H1 (cell line): ENCODE measurements around the gene MYO1F. TPM values are rescaled to one million over a fixed set of nuclear protein-coding genes. Genes with fewer than 3 reads are reported as not detected.
A peak's percentile ranks its signal among the peaks of the same experiment; 100 is the strongest.

Experiments used
- CTCF ChIA-PET: fragments of 300-600 bp; sonication (Branson Sonifier 250); formaldehyde crosslinking; loops from one replicate; lab custom pipeline; 2021; ENCODE audit not compliant: partially characterized antibody; lab: Charles Lee
- POLR2A ChIA-PET: fragments of 300-600 bp; sonication (Branson Sonifier 250); formaldehyde crosslinking; loops from one replicate; lab custom pipeline; 2021; ENCODE audit warnings: inconsistent platforms; ENCODE audit not compliant: partially characterized antibody; lab: Charles Lee
- DNase-seq, 2 experiments: peaks; one replicate each; pipeline versions ENCODE4 v3.0.0 to v3.0.0-alpha.2; 2010 to 2022; ENCODE audit warnings: low spot score in 2 of 2, low read depth in 1 of 2, mixed read lengths in 1 of 2
- FAIRE-seq: peaks from 2 replicates; lab custom pipeline; 2011; peaks lifted over from hg19 to GRCh38; lab: Jason Lieb, UNC
- H2AFZ ChIP-seq: 2 replicates; pipeline ENCODE4 v1.8.1; 2012; ENCODE audit warnings: low read length, inconsistent platforms
- H2AK5ac ChIP-seq: 2 replicates; pipeline ENCODE4 v1.6.1; 2013; ENCODE audit warnings: low read depth, low read length
- H2BK120ac ChIP-seq: replicated peaks from 2 replicates; pipeline ENCODE3; 2013; ENCODE audit warnings: low read depth, low read length, inconsistent platforms
- H2BK12ac ChIP-seq: 2 replicates; pipeline ENCODE4 v1.6.1; 2013; ENCODE audit warnings: low read depth, low read length
- H2BK15ac ChIP-seq: 2 replicates; pipeline ENCODE4 v1.6.1; 2013; ENCODE audit warnings: low read length
- H2BK20ac ChIP-seq: 2 replicates; pipeline ENCODE4 v1.6.1; 2013; ENCODE audit warnings: low read length
- H2BK5ac ChIP-seq: 2 replicates; pipeline ENCODE4 v1.6.1; 2013; ENCODE audit warnings: low read depth, low read length
- H3K14ac ChIP-seq: 2 replicates; pipeline ENCODE4 v1.6.1; 2013; ENCODE audit warnings: inconsistent platforms; ENCODE audit not compliant: insufficient read length
- H3K18ac ChIP-seq: 2 replicates; pipeline ENCODE4 v1.6.1; 2013; ENCODE audit warnings: low read length; ENCODE audit errors: extremely low read depth
- H3K23ac ChIP-seq: 2 replicates; pipeline ENCODE4 v1.6.1; 2013; ENCODE audit warnings: inconsistent platforms; ENCODE audit not compliant: insufficient read length
- H3K23me2 ChIP-seq: 2 replicates; pipeline ENCODE4 v1.6.1; 2013; ENCODE audit warnings: low read depth, low read length
- H3K27ac ChIP-seq: 2 replicates; pipeline ENCODE4 v1.6.1; 2011; ENCODE audit warnings: low read depth, low read length, inconsistent platforms
- H3K27me3 ChIP-seq, 4 experiments: replicated peaks in 1 of 4; 1 replicate in 1 of 4; 2 replicates in 3 of 4; pipeline versions ENCODE4 v1.6.1 to v1.8.1; 2011 to 2013; ENCODE audit warnings: low read length in 3 of 4, mild to moderate bottlenecking in 3 of 4, inconsistent platforms in 2 of 4, mixed read lengths in 2 of 4, moderate library complexity in 1 of 4; ENCODE audit not compliant: control insufficient read depth in 3 of 4, insufficient read depth in 3 of 4; ENCODE audit errors: extremely low read depth in 1 of 4
- H3K36me3 ChIP-seq, 4 experiments: 2 replicates each; pipeline versions ENCODE4 v1.6.1 to v1.8.1; 2011 to 2013; ENCODE audit warnings: mild to moderate bottlenecking in 4 of 4, low read length in 3 of 4, moderate library complexity in 2 of 4, control low read depth in 1 of 4, inconsistent platforms in 1 of 4; ENCODE audit not compliant: insufficient read depth in 4 of 4, control insufficient read depth in 2 of 4
- H3K4ac ChIP-seq: replicated peaks from 2 replicates; pipeline ENCODE3; 2013; ENCODE audit warnings: low read length, low read depth, mixed read lengths, inconsistent platforms; ENCODE audit not compliant: insufficient read length
- H3K4me1 ChIP-seq, 4 experiments: replicated peaks in 1 of 4; 1 replicate in 1 of 4; 2 replicates in 3 of 4; pipeline versions ENCODE4 v1.6.1 to v1.8.1; 2011 to 2013; ENCODE audit warnings: low read length in 3 of 4, inconsistent platforms in 2 of 4, mixed read lengths in 1 of 4; ENCODE audit not compliant: insufficient read depth in 4 of 4, control insufficient read depth in 3 of 4
- H3K4me2 ChIP-seq, 2 experiments: 2 replicates each; pipeline versions ENCODE4 v1.6.1 to v1.8.1; 2011 to 2013; ENCODE audit warnings: low read depth in 2 of 2, low read length in 2 of 2, control low read depth in 1 of 2, inconsistent platforms in 1 of 2, mild to moderate bottlenecking in 1 of 2; ENCODE audit not compliant: insufficient read depth in 1 of 2
- H3K4me3 ChIP-seq, 4 experiments: fragments of 200-600, 300-600 bp in 1 of 4; sonication (generic), shearing (Covaris generic), sonication (Bioruptor Twin) in 1 of 4; 2 replicates each; pipeline versions ENCODE4 v1.5.1 to v1.8.1; 2011 to 2016; ENCODE audit warnings: low read length in 4 of 4, low read depth in 3 of 4, control low read depth in 2 of 4, inconsistent platforms in 2 of 4, mild to moderate bottlenecking in 2 of 4, mixed read lengths in 1 of 4, moderate library complexity in 1 of 4; ENCODE audit not compliant: insufficient read depth in 2 of 4; ENCODE audit errors: extremely low read depth in 1 of 4
- H3K56ac ChIP-seq: replicated peaks from 2 replicates; pipeline ENCODE3; 2013; ENCODE audit warnings: low read depth, mild to moderate bottlenecking, mixed read lengths, low read length, inconsistent platforms; ENCODE audit not compliant: insufficient read length
- H3K79me1 ChIP-seq: 2 replicates; pipeline ENCODE4 v1.6.1; 2013; ENCODE audit warnings: low read depth, low read length, control low read depth
- H3K79me2 ChIP-seq, 2 experiments: 2 replicates each; pipeline versions ENCODE4 v1.6.1 to v1.8.1; 2012 to 2013; ENCODE audit warnings: low read length in 2 of 2, mild to moderate bottlenecking in 2 of 2, inconsistent platforms in 1 of 2; ENCODE audit not compliant: insufficient read depth in 2 of 2, control insufficient read depth in 1 of 2
- H3K9ac ChIP-seq, 4 experiments: replicated peaks in 1 of 4; 1 replicate in 1 of 4; 2 replicates in 3 of 4; pipeline versions ENCODE4 v1.6.1 to v1.8.1; 2011 to 2013; ENCODE audit warnings: low read depth in 3 of 4, low read length in 3 of 4, control low read depth in 2 of 4, mild to moderate bottlenecking in 2 of 4, moderate library complexity in 2 of 4, inconsistent platforms in 1 of 4; ENCODE audit errors: extremely low read depth in 1 of 4
- H3K9me3 ChIP-seq, 2 experiments: 2 replicates each; pipeline versions ENCODE4 v1.6.1 to v1.8.1; 2012 to 2013; ENCODE audit warnings: mild to moderate bottlenecking in 2 of 2, moderate library complexity in 2 of 2, control low read depth in 1 of 2, inconsistent platforms in 1 of 2, low read depth in 1 of 2, low read length in 1 of 2, mixed read lengths in 1 of 2; ENCODE audit not compliant: insufficient read depth in 2 of 2
- H4K20me1 ChIP-seq, 2 experiments: replicated peaks in 1 of 2; 2 replicates each; pipeline versions ENCODE3 to v1.8.1; 2011 to 2013; ENCODE audit warnings: inconsistent platforms in 2 of 2, low read length in 2 of 2, mild to moderate bottlenecking in 1 of 2; ENCODE audit not compliant: insufficient read depth in 2 of 2, control insufficient read depth in 1 of 2
- H4K5ac ChIP-seq: 2 replicates; pipeline ENCODE4 v1.6.1; 2013; ENCODE audit warnings: low read length, low read depth, mixed read lengths, inconsistent platforms; ENCODE audit not compliant: insufficient read length
- H4K8ac ChIP-seq: 2 replicates; pipeline ENCODE4 v1.8.0; 2013; ENCODE audit warnings: mild to moderate bottlenecking, moderate library complexity, low read length, inconsistent platforms; ENCODE audit not compliant: insufficient read depth; ENCODE audit errors: extremely low read depth
- H4K91ac ChIP-seq: replicated peaks from 2 replicates; pipeline ENCODE3; 2013; ENCODE audit warnings: low read length, mixed read lengths, inconsistent platforms; ENCODE audit not compliant: insufficient read length
- ATF3 ChIP-seq: IDR thresholded peaks from 2 replicates; pipeline ENCODE4 v1.6.1; 2011; ENCODE audit warnings: low read depth, mild to moderate bottlenecking, low read length; ENCODE audit not compliant: insufficient read depth
- BCL11A ChIP-seq, 2 experiments: IDR thresholded peaks; one replicate each; pipeline ENCODE4 v1.6.1; 2011; ENCODE audit warnings: low read depth in 2 of 2, low read length in 2 of 2, mild to moderate bottlenecking in 2 of 2
- CHD2 ChIP-seq: IDR thresholded peaks from 2 replicates; pipeline ENCODE4 v1.6.1; 2012; ENCODE audit warnings: low read length, improper control_type of control experiment
- CTBP2 ChIP-seq: IDR thresholded peaks from 2 replicates; pipeline ENCODE4 v1.7.0; 2011; ENCODE audit warnings: borderline replicate concordance, mild to moderate bottlenecking, moderate library complexity, mixed read lengths, low read length; ENCODE audit not compliant: insufficient read depth, insufficient read length
- HDAC2 ChIP-seq, 2 experiments: fragments of 300-600 bp in 1 of 2; sonication (generic) in 1 of 2; IDR thresholded peaks; 2 replicates each; pipeline ENCODE4 v1.6.1; 2011 to 2012; ENCODE audit warnings: low read depth in 2 of 2, low read length in 2 of 2, mild to moderate bottlenecking in 2 of 2, moderate library complexity in 2 of 2, borderline replicate concordance in 1 of 2, inconsistent platforms in 1 of 2
- KDM1A ChIP-seq: fragments of 200-600, 300-600 bp; sonication (generic); IDR thresholded peaks from 2 replicates; pipeline ENCODE4 v1.7.1; 2016; ENCODE audit warnings: mild to moderate bottlenecking, low read length, borderline replicate concordance
- KDM4A ChIP-seq: IDR thresholded peaks from one replicate; pipeline ENCODE4 v1.7.1; 2012; ENCODE audit warnings: low read depth, mild to moderate bottlenecking, moderate library complexity, low read length, inconsistent platforms; ENCODE audit not compliant: severe bottlenecking
- RAD21 ChIP-seq, 2 experiments: IDR thresholded peaks in 1 of 2; conservative IDR thresholded peaks in 1 of 2; 2 replicates each; pipeline ENCODE4 v1.6.1; 2011; ENCODE audit warnings: low read depth in 2 of 2, low read length in 2 of 2, improper control_type of control experiment in 1 of 2, inconsistent platforms in 1 of 2, mild to moderate bottlenecking in 1 of 2, moderate library complexity in 1 of 2
- SAP30 ChIP-seq: fragments of 300-600 bp; sonication (generic); IDR thresholded peaks from 2 replicates; pipeline ENCODE4 v1.7.1; 2012; ENCODE audit warnings: low read length, moderate library complexity, mild to moderate bottlenecking, inconsistent platforms; ENCODE audit not compliant: insufficient read depth, insufficient replicate concordance
- SP2 ChIP-seq: IDR thresholded peaks from 2 replicates; pipeline ENCODE4 v1.6.1; 2012; ENCODE audit warnings: mild to moderate bottlenecking, low read length, inconsistent platforms
- TCF12 ChIP-seq: IDR thresholded peaks from 2 replicates; pipeline ENCODE4 v1.6.1; 2011; ENCODE audit warnings: low read depth, mild to moderate bottlenecking, low read length
- ZNF274 ChIP-seq: IDR thresholded peaks from 2 replicates; pipeline ENCODE4 v1.7.0; 2012; ENCODE audit warnings: low read length, borderline replicate concordance; ENCODE audit errors: extremely low read depth
- WGBS, 2 experiments: shearing (Covaris generic) in 1 of 2; methylation state at CpG; one replicate each; pipeline versions ENCODE4 v1.1.6 to v1.1.7; 2013 to 2015; ENCODE audit warnings: low lambda C conversion rate in 2 of 2, mixed read lengths in 2 of 2, inconsistent platforms in 1 of 2, low coverage in 1 of 2, missing lambda C conversion rate in 1 of 2; ENCODE audit not compliant: insufficient replicate concordance in 2 of 2, insufficient coverage in 1 of 2, insufficient read length in 1 of 2; ENCODE audit errors: extremely low coverage in 1 of 2, missing lambda C conversion rate in 1 of 2; 5-methylcytosine and 5-hydroxymethylcytosine counted together
- polyA plus RNA-seq, 7 experiments: library from polyadenylated mRNA; depleted of rRNA in 3 of 7; stranded (reverse) in 5 of 7; unstranded in 2 of 7; fragments of >200 nt in 5 of 7; fragments of 200-250 nt in 2 of 7; gene quantifications; 1 replicate in 5 of 7; 2 replicates in 1 of 7; 4 replicates in 1 of 7; pipeline versions ENCODE4 v1.2.1 to v1.2.3, GENCODE V29; 2011 to 2013; ENCODE audit warnings: missing spikeins in 2 of 7, mixed read lengths in 2 of 7
- total RNA-seq: library from RNA; stranded (reverse); fragmentation: NEBNext Ultra II Directional; extraction: Animal tissue kit (Norgen Biotek cat#: 25700); gene quantifications from 2 replicates; pipeline ENCODE4 v1.2.1, GENCODE V29; 2021

The MYO1F gene
- total and polyA plus RNA-seq, 2 of the 8 experiments (the other 6 are each of a cell fraction or from before 2014, with no cell fraction given), result 1.4 to 4.6 TPM

- CTCF ChIA-PET, result interaction anchor here (0.6 to 6.0 kb wide), 8 partner anchors 12 to 876 kb away, joined by 3 to 26 read pairs (median 4); partner anchors contain the start of gene NFILZ
- Histone ChIP-seq H3K23ac (no peak overlapping the region), H4K20me1 (no peaks in the 10 kb centered on the region), H2BK120ac (no peak overlapping the region), H3K79me2 (no peaks in the 10 kb centered on the region), H3K79me1 (no peaks in the 10 kb centered on the region), H3K27me3 (no peaks in the 10 kb centered on the region), H3K14ac (no peak overlapping the region), H3K4ac (no peak overlapping the region), H4K8ac (no peak overlapping the region), H3K4me3 (no peak overlapping the region), H2BK12ac (no peak overlapping the region), H4K5ac (no peak overlapping the region), H2BK5ac (no peak overlapping the region), H3K9ac (no peak overlapping the region), H3K18ac (no peak overlapping the region), H2BK15ac (no peak overlapping the region), H3K4me2 (no peak overlapping the region), H3K56ac (no peak overlapping the region), H2AK5ac (no peak overlapping the region), H3K36me3 (no peaks in the 10 kb centered on the region), H2BK20ac (no peak overlapping the region), H3K4me1 (no peaks in the 10 kb centered on the region), H4K91ac (no peak overlapping the region), H3K27ac (no peak overlapping the region), H2AFZ (no peak overlapping the region), H3K9me3 (no peaks in the 10 kb centered on the region), H3K23me2 (no peaks in the 10 kb centered on the region; the same call in 1 of the 2 replicates)
- no peak for FAIRE-seq
- POLR2A ChIA-PET, result interaction anchor here (0.6 to 1.6 kb wide), 3 partner anchors 9 to 27 kb away, joined by 3 to 4 read pairs (median 4); no protein-coding TSS in a partner anchor
- no peak for DNase-seq
- TF ChIP-seq CHD2 (no peak), KDM1A (peak; percentile 49; the same call in 1 of the 2 replicates), TCF12 (no peak), CTBP2 (no peak), KDM4A (no peak), ATF3 (no peak), SAP30 (no peak), BCL11A (IDR thresholded peaks at IDR 0.05; ENCODE audit: low read depth in 2 of 2, low read length in 2 of 2) (no peak), ZNF274 (no peak), SP2 (no peak), HDAC2 (IDR thresholded peaks at IDR 0.05; ENCODE audit: borderline replicate concordance in 1 of 2, low read depth in 2 of 2, low read length in 2 of 2) (0 out of 4 replicates have a peak, but pooled peaks of 1 of the 2 experiments have one; percentile 56), RAD21 (IDR thresholded peaks at IDR 0.05 in 1 of 2, conservative IDR thresholded peaks at IDR 0.05 in 1 of 2; ENCODE audit: low read depth in 2 of 2, low read length in 2 of 2) (no peak)
- 86% methylated on average over 4 of the region's 4 CpGs; no CpG with 5 or more reads in 1 of the 2 experiments for WGBS, 2 experiments
Observed at GRCh38 chr19:8617984-8618383, 40.7 kb upstream of the MYO1F start.
